Keratinocyte (primary cell): ENCODE data around the gene NALCN. TPM values are rescaled to one million over a fixed set of nuclear protein-coding genes. Genes with fewer than 3 reads are reported as not detected.

ENCODE experiments used
- DNase-seq: peaks from one replicate; pipeline ENCODE4 v3.0.0-alpha.2; 2011; ENCODE audit warnings: low read depth, missing footprints, low spot score
- FAIRE-seq: peaks from 2 replicates; lab custom pipeline; 2011; peaks lifted over from hg19 to GRCh38; lab: Jason Lieb, UNC
- H2AFZ ChIP-seq: 2 replicates; pipeline ENCODE4 v1.6.0; 2012; ENCODE audit warnings: low read length, control low read depth, inconsistent platforms; ENCODE audit not compliant: control insufficient read depth
- H3K27ac ChIP-seq: 2 replicates; pipeline ENCODE4 v1.5.1; 2011; ENCODE audit warnings: low read length; ENCODE audit not compliant: control insufficient read depth, insufficient read depth
- H3K27me3 ChIP-seq: 3 replicates; pipeline ENCODE4 v1.6.0; 2011; ENCODE audit warnings: low read length; ENCODE audit not compliant: control insufficient read depth, insufficient read depth; ENCODE audit errors: extremely low read depth
- H3K36me3 ChIP-seq, 2 experiments: 2 replicates in 1 of 2; 3 replicates in 1 of 2; pipeline ENCODE4 v1.5.1; 2011; ENCODE audit warnings: low read length in 2 of 2, mild to moderate bottlenecking in 1 of 2; ENCODE audit not compliant: control insufficient read depth in 2 of 2, insufficient read depth in 2 of 2; ENCODE audit errors: extremely low read depth in 1 of 2
- H3K4me1 ChIP-seq: 3 replicates; pipeline ENCODE4 v1.5.1; 2011; ENCODE audit warnings: low read length; ENCODE audit not compliant: control insufficient read depth, insufficient read depth; ENCODE audit errors: extremely low read depth
- H3K4me2 ChIP-seq: 3 replicates; pipeline ENCODE4 v1.6.0; 2011; ENCODE audit warnings: low read depth, low read length; ENCODE audit not compliant: control insufficient read depth, insufficient read depth; ENCODE audit errors: extremely low read depth
- H3K4me3 ChIP-seq, 3 experiments: fragments of 200-600 bp in 1 of 3; sonication (generic) in 1 of 3; 2 replicates in 2 of 3; 3 replicates in 1 of 3; pipeline ENCODE4 v1.5.1; 2011 to 2016; ENCODE audit warnings: low read length in 3 of 3, mild to moderate bottlenecking in 3 of 3, control low read depth in 2 of 3, inconsistent platforms in 1 of 3, low read depth in 1 of 3, mixed read lengths in 1 of 3, mixed run types in 1 of 3, moderate library complexity in 1 of 3; ENCODE audit not compliant: control insufficient read depth in 2 of 3, insufficient read depth in 2 of 3; ENCODE audit errors: extremely low read depth in 1 of 3
- H3K79me2 ChIP-seq: 2 replicates; pipeline ENCODE4 v1.6.0; 2012; ENCODE audit warnings: low read length; ENCODE audit not compliant: control insufficient read depth, insufficient read depth
- H3K9ac ChIP-seq: 3 replicates; pipeline ENCODE4 v1.6.0; 2011; ENCODE audit warnings: low read length; ENCODE audit not compliant: control insufficient read depth, insufficient read depth; ENCODE audit errors: extremely low read depth
- H3K9me1 ChIP-seq: 3 replicates; pipeline ENCODE4 v1.6.0; 2011; ENCODE audit warnings: low read length; ENCODE audit not compliant: control insufficient read depth, insufficient read depth; ENCODE audit errors: extremely low read depth
- H3K9me3 ChIP-seq: 2 replicates; pipeline ENCODE4 v1.5.1; 2012; ENCODE audit warnings: low read depth, low read length; ENCODE audit not compliant: control insufficient read depth
- H4K20me1 ChIP-seq: 3 replicates; pipeline ENCODE4 v1.6.0; 2011; ENCODE audit warnings: low read length; ENCODE audit not compliant: control insufficient read depth, insufficient read depth; ENCODE audit errors: extremely low read depth
- CTCF ChIP-seq, 3 experiments: IDR thresholded peaks in 1 of 3; conservative IDR thresholded peaks in 1 of 3; optimal IDR thresholded peaks in 1 of 3; 2 replicates in 2 of 3; 3 replicates in 1 of 3; pipeline versions ENCODE3 to v1.5.1; 2011; ENCODE audit warnings: low read length in 3 of 3, mild to moderate bottlenecking in 3 of 3, moderate library complexity in 2 of 3, control low read depth in 1 of 3, inconsistent platforms in 1 of 3; ENCODE audit not compliant: insufficient read depth in 2 of 3; ENCODE audit errors: extremely low read depth in 1 of 3
- EZH2 ChIP-seq: IDR thresholded peaks from one replicate; pipeline ENCODE4 v1.6.1; 2012; ENCODE audit warnings: inconsistent platforms, mild to moderate bottlenecking, low read length, moderate library complexity
- dilution Hi-C: fragments of 300-500 bp; cut with MboI; formaldehyde crosslinking; loops from one replicate; pipeline ENCODE4 v1.7.0; 2020; ENCODE audit warnings: low sequenced_read_pairs; ENCODE audit not compliant: extremely low pct_ligation_motif_present
- polyA plus RNA-seq, 5 experiments: library from polyadenylated mRNA; depleted of rRNA in 3 of 5; stranded (reverse) in 3 of 5; stranded (forward) in 1 of 5; unstranded in 1 of 5; fragments of >200 nt; gene quantifications; 1 replicate in 1 of 5; 2 replicates in 3 of 5; 3 replicates in 1 of 5; pipeline versions ENCODE4 v1.2.1 to v1.2.3, GENCODE V29; 2011 to 2012; ENCODE audit warnings: missing spikeins in 2 of 5, low read depth in 1 of 5, low replicate concordance in 1 of 5

NALCN gene
- polyA plus RNA-seq, 1 donor (not counting 4 experiments of a cell fraction or from before 2014, with no cell fraction given) = 0.16 TPM

- TF ChIP-seq EZH2 = no peak
- Histone ChIP-seq H3K27me3 (no peaks in the 10 kb centered on the region), H3K4me3 (no peak overlapping the region), H3K4me2 (no peak overlapping the region), H3K36me3 (no peaks in the 10 kb centered on the region), H3K27ac (no peak overlapping the region), H3K79me2 (no peaks in the 10 kb centered on the region), H4K20me1 (no peaks in the 10 kb centered on the region), H3K9me3 (no peaks in the 10 kb centered on the region), H3K9me1 (no peaks in the 10 kb centered on the region), H3K4me1 (no peaks in the 10 kb centered on the region), H2AFZ (no peak overlapping the region), H3K9ac (no peak overlapping the region)
- dilution Hi-C loops = no loop called here
- DNase-seq (no peak), FAIRE-seq (no peak)
Observed at GRCh38 chr13:101406791-101407190, 9.5 kb downstream of the NALCN start.

DNA sequence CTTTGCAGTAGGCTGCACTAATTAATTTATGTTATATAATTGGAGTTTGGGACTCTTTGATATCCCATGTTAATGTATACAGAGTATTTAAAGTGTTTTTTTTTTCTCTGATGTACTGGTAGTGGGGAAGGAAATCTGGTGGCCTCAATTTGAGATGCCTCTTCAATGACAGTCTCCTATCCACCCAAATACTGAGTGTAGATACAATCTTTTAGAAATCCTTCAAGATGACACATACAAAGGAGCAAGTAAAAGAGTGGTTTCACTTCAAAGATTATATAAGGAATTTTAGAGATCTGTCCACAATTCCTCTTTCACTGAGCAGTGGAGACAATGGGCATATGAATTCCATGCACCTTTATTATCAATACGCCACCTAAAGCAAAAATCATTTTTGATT is 15.1 kb downstream of the NALCN start:
- Histone ChIP-seq H3K4me1 (peaks cover 12% of the 10 kb centered on the region), H3K9ac (no peak overlapping the region), H3K36me3 (no peaks in the 10 kb centered on the region), H2AFZ (no peak overlapping the region), H3K79me2 (no peaks in the 10 kb centered on the region), H3K27ac (no peak overlapping the region), H3K4me2 (no peak overlapping the region), H4K20me1 (no peaks in the 10 kb centered on the region), H3K27me3 (no peaks in the 10 kb centered on the region), H3K9me1 (no peaks in the 10 kb centered on the region), H3K4me3 (no peak overlapping the region), H3K9me3 (no peaks in the 10 kb centered on the region)
- FAIRE-seq = no peak
- dilution Hi-C loops = no loop called here
- no peak for DNase-seq
- TF ChIP-seq EZH2 (no peak), CTCF (optimal IDR thresholded peaks at IDR 0.05 in 1 of 3, IDR thresholded peaks at IDR 0.05 in 1 of 3, conservative IDR thresholded peaks at IDR 0.05 in 1 of 3; ENCODE audit: extremely low read depth in 1 of 3, insufficient read depth in 2 of 3, low read length in 3 of 3) (no peak)

GRCh38 chr13:101399365-101399764 is 16.9 kb downstream of the NALCN start:
- H3K4me3 ChIP-seq = no peak overlapping the region
- dilution Hi-C loops = no loop called here
- H4K20me1 ChIP-seq = no peaks in the 10 kb centered on the region
- no peaks in the 10 kb centered on the region for H3K79me2 ChIP-seq
- H3K9ac ChIP-seq = no peak overlapping the region
- H3K27ac ChIP-seq = no peak overlapping the region
- no peak for FAIRE-seq
- no peak overlapping the region for H3K4me2 ChIP-seq
- peak overlapping the region; percentile 46 for H2AFZ ChIP-seq
- H3K27me3 ChIP-seq = no peaks in the 10 kb centered on the region
- H3K9me3 ChIP-seq = no peaks in the 10 kb centered on the region
- H3K9me1 ChIP-seq = no peaks in the 10 kb centered on the region
- no peak for TF ChIP-seq EZH2
- TF ChIP-seq CTCF (optimal IDR thresholded peaks at IDR 0.05 in 1 of 3, IDR thresholded peaks at IDR 0.05 in 1 of 3, conservative IDR thresholded peaks at IDR 0.05 in 1 of 3; ENCODE audit: extremely low read depth in 1 of 3, insufficient read depth in 2 of 3, low read length in 3 of 3) = no peak
- no peak for DNase-seq
- H3K4me1 ChIP-seq = peaks cover 12% of the 10 kb centered on the region
- H3K36me3 ChIP-seq = no peaks in the 10 kb centered on the region
